Calu3 (cell line): ENCODE data around the gene TNFAIP8. TPM values are rescaled to one million over a fixed set of nuclear protein-coding genes. Genes with fewer than 3 reads are reported as not detected.
A peak's percentile ranks its signal among the peaks of the same experiment; 100 is the strongest.

Source experiments
- BruUV-seq: library from RNA; stranded (reverse); fragments of 400-500 nt; replicated peaks from 2 replicates; lab custom pipeline; 2021; lab: Mats Ljungman, UMichigan
- CTCF ChIA-PET: fragments of 300-600 bp; sonication (Branson Sonifier 250); formaldehyde crosslinking; loops from one replicate; lab custom pipeline; 2022; ENCODE audit warnings: antibody characterized with exemption; lab: Charles Lee
- DNase-seq: peaks from one replicate; pipeline ENCODE4 v3.0.0; 2022
- H3K27ac Mint-ChIP-seq: one replicate; pipeline ENCODE4 v1.8.0; 2022; ENCODE audit warnings: mixed read lengths; ENCODE audit not compliant: unreplicated experiment
- H3K27me3 Mint-ChIP-seq: one replicate; pipeline ENCODE4 v1.8.0; 2022; ENCODE audit warnings: mixed read lengths; ENCODE audit not compliant: unreplicated experiment
- H3K36me3 Mint-ChIP-seq: one replicate; pipeline ENCODE4 v1.8.0; 2022; ENCODE audit warnings: mild to moderate bottlenecking, moderate library complexity, mixed read lengths; ENCODE audit not compliant: insufficient read depth, unreplicated experiment
- H3K4me1 Mint-ChIP-seq: one replicate; pipeline ENCODE4 v1.8.0; 2022; ENCODE audit warnings: mild to moderate bottlenecking, low read depth, mixed read lengths; ENCODE audit not compliant: unreplicated experiment
- H3K4me3 Mint-ChIP-seq: one replicate; pipeline ENCODE4 v1.8.0; 2022; ENCODE audit warnings: mild to moderate bottlenecking, low read depth, moderate library complexity, mixed read lengths; ENCODE audit not compliant: unreplicated experiment
- H3K9me3 Mint-ChIP-seq: one replicate; pipeline ENCODE4 v1.8.0; 2022; ENCODE audit warnings: low read depth, mixed read lengths; ENCODE audit not compliant: unreplicated experiment
- intact Hi-C: fragments of 100-400 bp; cut with micrococcal nuclease; formaldehyde crosslinking; loops from one replicate; pipeline ENCODE4 v1.10.0; 2022; ENCODE audit not compliant: unreplicated experiment
- total RNA-seq: library from RNA; stranded (reverse); gene quantifications from 2 replicates; pipeline ENCODE4 v1.2.3, GENCODE V29; 2022
- TF ChIP-seq, protein P1 (sequence below): fragments of 200-600 bp; IDR thresholded peaks from one replicate; pipeline ENCODE4 v1.8.0; 2022; ENCODE audit warnings: antibody characterized with exemption; ENCODE audit not compliant: unreplicated experiment

The TNFAIP8 gene
- total RNA-seq, 1 experiment from 2014 or later: 30.6 TPM

DNA sequence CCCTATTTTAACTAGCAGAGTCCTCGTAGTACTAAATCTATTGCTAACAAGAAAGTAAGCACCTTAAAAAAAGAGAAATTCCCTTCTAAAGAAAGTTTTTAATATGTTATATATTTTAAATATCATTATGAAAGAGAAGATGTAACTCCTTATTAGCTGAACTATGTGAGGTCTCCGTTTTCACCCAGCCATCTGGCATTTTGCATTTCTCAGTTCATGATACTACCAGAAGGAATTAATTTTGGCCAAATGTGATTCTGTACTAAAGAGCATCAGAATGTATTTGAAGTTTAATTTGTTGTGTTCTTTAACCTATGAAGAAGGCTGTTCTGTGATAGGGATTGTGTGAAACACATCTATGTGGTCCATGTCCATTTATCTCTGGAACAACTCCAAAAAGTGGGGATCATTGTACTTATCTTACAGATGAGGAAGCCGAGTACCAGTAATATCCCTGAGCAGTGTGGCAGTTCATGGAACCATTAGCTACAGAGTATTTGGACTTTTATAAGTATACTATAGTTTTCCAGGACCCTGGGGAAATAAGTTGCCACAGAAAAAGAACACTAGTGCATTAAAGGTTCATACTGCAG is 29.8 kb downstream of the TNFAIP8 start:
- Mint-ChIP-seq H3K4me3 (no peak overlapping the region), H3K4me1 (peaks cover 17% of the 10 kb centered on the region), H3K9me3 (no peaks in the 10 kb centered on the region), H3K36me3 (no peaks in the 10 kb centered on the region), H3K27me3 (no peaks in the 10 kb centered on the region), H3K27ac (no peak overlapping the region)
- CTCF ChIA-PET: interaction anchor here (0.8 kb wide), 2 partner anchors 12 to 20 kb away, joined by 3 to 4 read pairs; no protein-coding TSS in a partner anchor
- DNase-seq: no peak
- TF ChIP-seq, protein P1, sequence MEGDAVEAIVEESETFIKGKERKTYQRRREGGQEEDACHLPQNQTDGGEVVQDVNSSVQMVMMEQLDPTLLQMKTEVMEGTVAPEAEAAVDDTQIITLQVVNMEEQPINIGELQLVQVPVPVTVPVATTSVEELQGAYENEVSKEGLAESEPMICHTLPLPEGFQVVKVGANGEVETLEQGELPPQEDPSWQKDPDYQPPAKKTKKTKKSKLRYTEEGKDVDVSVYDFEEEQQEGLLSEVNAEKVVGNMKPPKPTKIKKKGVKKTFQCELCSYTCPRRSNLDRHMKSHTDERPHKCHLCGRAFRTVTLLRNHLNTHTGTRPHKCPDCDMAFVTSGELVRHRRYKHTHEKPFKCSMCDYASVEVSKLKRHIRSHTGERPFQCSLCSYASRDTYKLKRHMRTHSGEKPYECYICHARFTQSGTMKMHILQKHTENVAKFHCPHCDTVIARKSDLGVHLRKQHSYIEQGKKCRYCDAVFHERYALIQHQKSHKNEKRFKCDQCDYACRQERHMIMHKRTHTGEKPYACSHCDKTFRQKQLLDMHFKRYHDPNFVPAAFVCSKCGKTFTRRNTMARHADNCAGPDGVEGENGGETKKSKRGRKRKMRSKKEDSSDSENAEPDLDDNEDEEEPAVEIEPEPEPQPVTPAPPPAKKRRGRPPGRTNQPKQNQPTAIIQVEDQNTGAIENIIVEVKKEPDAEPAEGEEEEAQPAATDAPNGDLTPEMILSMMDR: no peak
- intact Hi-C loops: no loop called here
- BruUV-seq: no TSS peak

DNA sequence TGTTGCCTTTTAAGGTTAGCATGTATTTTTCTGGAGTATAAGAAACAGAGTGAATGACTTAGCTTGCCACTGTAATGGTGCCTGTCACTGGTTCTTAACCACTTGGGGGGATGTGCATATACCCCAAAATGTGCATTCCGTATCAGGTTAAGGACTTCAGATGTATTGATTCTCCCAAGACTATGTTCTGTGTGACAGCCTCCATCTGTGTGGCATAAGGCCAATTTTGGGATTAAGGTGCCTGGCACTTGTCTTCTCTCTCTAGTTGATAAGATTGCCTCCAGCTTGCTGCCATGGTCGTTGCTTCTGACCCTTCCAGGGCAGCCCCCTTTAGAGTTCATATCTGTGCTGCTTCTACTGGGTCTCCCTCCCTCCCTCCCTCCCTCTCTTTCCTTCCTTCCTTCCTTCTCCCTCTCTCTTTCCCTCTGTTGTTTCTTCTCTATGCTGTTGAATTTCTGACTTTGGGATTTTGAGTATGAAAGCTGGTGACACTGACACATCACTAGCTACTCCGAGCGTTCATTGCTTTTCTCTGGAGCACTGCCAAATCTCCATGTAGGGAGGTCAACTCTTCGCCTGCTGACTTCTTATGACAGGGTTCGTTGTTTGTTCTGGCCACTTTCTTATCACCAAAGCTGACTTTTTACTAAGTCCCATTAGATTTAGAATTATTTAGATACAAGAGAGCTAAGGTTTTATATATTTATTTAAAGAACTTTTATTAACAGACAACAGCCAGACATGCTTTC is 31.0 kb downstream of the TNFAIP8 start:
- no peaks in the 10 kb centered on the region for H3K36me3 Mint-ChIP-seq
- intact Hi-C loops: no loop called here
- H3K9me3 Mint-ChIP-seq: no peaks in the 10 kb centered on the region
- H3K4me1 Mint-ChIP-seq: peaks cover 17% of the 10 kb centered on the region
- BruUV-seq: no TSS peak
- TF ChIP-seq, protein P1: no peak
- H3K4me3 Mint-ChIP-seq: no peak overlapping the region
- no peaks in the 10 kb centered on the region for H3K27me3 Mint-ChIP-seq
- CTCF ChIA-PET: interaction anchor here (0.6 to 0.8 kb wide), 5 partner anchors 11 to 111 kb away, joined by 3 to 4 read pairs (median 3); no protein-coding TSS in a partner anchor
- DNase-seq: peak; percentile 51
- H3K27ac Mint-ChIP-seq: no peak overlapping the region

DNA sequence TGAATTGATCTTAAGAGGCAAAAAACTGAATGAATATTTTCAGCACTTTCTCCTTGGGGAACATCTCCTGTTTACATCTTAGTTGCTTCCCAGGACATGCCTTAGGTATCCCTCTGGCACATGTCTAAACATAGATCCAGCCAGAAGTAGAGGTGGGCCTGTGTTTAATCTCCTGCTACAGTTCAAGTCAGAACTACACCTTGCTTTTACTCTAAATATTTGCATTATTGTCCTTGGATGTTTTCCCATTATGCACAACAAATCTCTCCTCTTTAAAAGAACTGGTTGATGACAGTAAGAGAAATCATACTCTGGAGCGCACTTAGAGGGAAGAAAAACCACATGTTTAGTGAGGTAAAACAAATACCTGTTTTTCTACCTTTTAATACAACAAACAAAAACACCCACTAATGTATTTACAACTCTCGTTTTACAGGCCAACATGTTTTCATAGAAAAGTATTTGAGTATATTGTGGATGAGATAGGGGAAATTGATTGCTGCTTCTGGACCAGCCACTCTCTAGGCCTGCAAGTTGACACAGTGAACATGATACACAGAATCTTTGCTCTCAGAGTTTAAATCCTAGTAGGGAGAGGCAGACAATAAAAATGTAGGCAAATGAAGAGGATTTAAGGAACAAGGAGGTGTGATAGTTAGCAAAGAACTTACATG is 32.3 kb downstream of the TNFAIP8 start:
- intact Hi-C loops: no loop called here
- no peak overlapping the region for H3K4me3 Mint-ChIP-seq
- H3K27ac Mint-ChIP-seq: no peak overlapping the region
- no TSS peak for BruUV-seq
- DNase-seq: no peak
- no peaks in the 10 kb centered on the region for H3K36me3 Mint-ChIP-seq
- H3K9me3 Mint-ChIP-seq: no peaks in the 10 kb centered on the region
- CTCF ChIA-PET: no interaction called here
- TF ChIP-seq, protein P1: no peak
- no peaks in the 10 kb centered on the region for H3K27me3 Mint-ChIP-seq
- H3K4me1 Mint-ChIP-seq: peaks cover 17% of the 10 kb centered on the region

DNA sequence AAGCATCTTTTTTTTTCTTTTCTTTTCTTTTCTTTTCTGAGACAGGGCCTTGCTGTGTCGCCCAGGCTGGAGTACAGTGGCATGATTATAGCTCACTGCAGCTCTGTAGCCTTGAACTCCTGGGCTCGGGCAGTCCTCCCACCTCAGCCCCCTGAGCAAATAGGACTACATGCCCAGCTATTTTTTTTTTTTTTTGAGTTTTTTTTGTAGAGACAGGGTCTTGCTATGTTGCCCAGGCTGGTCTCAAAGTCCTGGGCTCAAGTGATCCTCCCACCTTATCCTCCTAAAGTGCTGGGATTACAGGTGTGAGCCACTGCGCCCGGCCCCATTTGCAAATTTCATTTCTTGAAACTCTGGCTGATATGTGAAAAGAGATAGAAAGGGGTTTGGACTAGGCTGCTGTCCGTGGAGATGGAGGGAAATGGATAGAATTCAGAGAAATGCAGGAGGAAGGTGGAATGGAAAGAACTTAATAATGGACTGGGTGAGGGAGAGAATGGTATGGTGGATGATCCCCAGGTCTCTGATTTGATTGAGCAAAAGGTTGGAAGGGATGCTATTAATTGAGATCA is 32.9 kb downstream of the TNFAIP8 start:
- intact Hi-C loops: no loop called here
- Mint-ChIP-seq H3K9me3 (no peaks in the 10 kb centered on the region), H3K4me3 (no peak overlapping the region), H3K27ac (no peak overlapping the region), H3K36me3 (no peaks in the 10 kb centered on the region), H3K4me1 (peaks cover 17% of the 10 kb centered on the region), H3K27me3 (no peaks in the 10 kb centered on the region)
- CTCF ChIA-PET: no interaction called here
- DNase-seq: no peak
- TF ChIP-seq, protein P1: no peak
- no TSS peak for BruUV-seq
